DMS53 treated with DMSO at 0.1 percent for 48 hours (cell line): Measurements from ENCODE around the gene RAB17.
"Not testable (repeated sequence)": the region's sequence is repeated elsewhere in the genome, so short reads cannot be mapped to it uniquely, and the experiment has no call there.

Experiments used
- DNase-seq: peaks from one replicate; lab custom pipeline; 2025; ENCODE audit not compliant: unreplicated experiment; lab: John Stamatoyannopoulos, UW

RAB17 gene

GRCh38 chr2:237625216-237625705 is 34.7 kb upstream of the RAB17 start:
- no peak for DNase-seq

- no peak for DNase-seq
Observed at GRCh38 chr2:237624565-237624964, 34.0 kb upstream of the RAB17 start.

GRCh38 chr2:237623428-237624403 is 33.2 kb upstream of the RAB17 start:
- DNase-seq: no peak

GRCh38 chr2:237618449-237618848 is 27.9 kb upstream of the RAB17 start:
- DNase-seq: no peak

- no peak for DNase-seq
Observed at GRCh38 chr2:237617587-237617982, 27.1 kb upstream of the RAB17 start.

GRCh38 chr2:237616734-237617586 is 26.4 kb upstream of the RAB17 start:
- no peak for DNase-seq

- no peak for DNase-seq
Observed at GRCh38 chr2:237616373-237616733, 25.8 kb upstream of the RAB17 start.

GRCh38 chr2:237615631-237616249 is 25.2 kb upstream of the RAB17 start:
- no peak for DNase-seq

GRCh38 chr2:237614151-237614720 is 23.7 kb upstream of the RAB17 start:
- DNase-seq: no peak

GRCh38 chr2:237613679-237614078 is 23.1 kb upstream of the RAB17 start:
- DNase-seq: no peak

GRCh38 chr2:237612527-237613357 is 22.2 kb upstream of the RAB17 start:
- DNase-seq: no peak

- not testable (repeated sequence) for DNase-seq
Observed at GRCh38 chr2:237606522-237606921, 16.0 kb upstream of the RAB17 start.

- DNase-seq: no peak
Observed at GRCh38 chr2:237604960-237605359, 14.4 kb upstream of the RAB17 start.

- DNase-seq: no peak
Observed at GRCh38 chr2:237604391-237604790, 13.9 kb upstream of the RAB17 start.

- no peak for DNase-seq
Observed at GRCh38 chr2:237603718-237604362, 13.3 kb upstream of the RAB17 start.

GRCh38 chr2:237603049-237603717 is 12.6 kb upstream of the RAB17 start:
- DNase-seq: no peak

GRCh38 chr2:237602409-237602808 is 11.9 kb upstream of the RAB17 start:
- DNase-seq: no peak

GRCh38 chr2:237601453-237602116 is 11.1 kb upstream of the RAB17 start:
- no peak for DNase-seq
